H1 (cell line): Measurements from ENCODE around the gene POU2AF3. TPM values are rescaled to one million over a fixed set of nuclear protein-coding genes. Genes with fewer than 3 reads are reported as not detected.

Source experiments
- CTCF ChIA-PET: fragments of 300-600 bp; sonication (Branson Sonifier 250); formaldehyde crosslinking; loops from one replicate; lab custom pipeline; 2021; ENCODE audit not compliant: partially characterized antibody; lab: Charles Lee
- POLR2A ChIA-PET: fragments of 300-600 bp; sonication (Branson Sonifier 250); formaldehyde crosslinking; loops from one replicate; lab custom pipeline; 2021; ENCODE audit warnings: inconsistent platforms; ENCODE audit not compliant: partially characterized antibody; lab: Charles Lee
- DNase-seq, 2 experiments: peaks; one replicate each; pipeline versions ENCODE4 v3.0.0 to v3.0.0-alpha.2; 2010 to 2022; ENCODE audit warnings: low spot score in 2 of 2, low read depth in 1 of 2, mixed read lengths in 1 of 2
- FAIRE-seq: peaks from 2 replicates; lab custom pipeline; 2011; peaks lifted over from hg19 to GRCh38; lab: Jason Lieb, UNC
- H2AFZ ChIP-seq: 2 replicates; pipeline ENCODE4 v1.8.1; 2012; ENCODE audit warnings: low read length, inconsistent platforms
- H2AK5ac ChIP-seq: 2 replicates; pipeline ENCODE4 v1.6.1; 2013; ENCODE audit warnings: low read depth, low read length
- H2BK120ac ChIP-seq: replicated peaks from 2 replicates; pipeline ENCODE3; 2013; ENCODE audit warnings: low read depth, low read length, inconsistent platforms
- H2BK12ac ChIP-seq: 2 replicates; pipeline ENCODE4 v1.6.1; 2013; ENCODE audit warnings: low read depth, low read length
- H2BK15ac ChIP-seq: 2 replicates; pipeline ENCODE4 v1.6.1; 2013; ENCODE audit warnings: low read length
- H2BK20ac ChIP-seq: 2 replicates; pipeline ENCODE4 v1.6.1; 2013; ENCODE audit warnings: low read length
- H2BK5ac ChIP-seq: 2 replicates; pipeline ENCODE4 v1.6.1; 2013; ENCODE audit warnings: low read depth, low read length
- H3K14ac ChIP-seq: 2 replicates; pipeline ENCODE4 v1.6.1; 2013; ENCODE audit warnings: inconsistent platforms; ENCODE audit not compliant: insufficient read length
- H3K18ac ChIP-seq: 2 replicates; pipeline ENCODE4 v1.6.1; 2013; ENCODE audit warnings: low read length; ENCODE audit errors: extremely low read depth
- H3K23ac ChIP-seq: 2 replicates; pipeline ENCODE4 v1.6.1; 2013; ENCODE audit warnings: inconsistent platforms; ENCODE audit not compliant: insufficient read length
- H3K23me2 ChIP-seq: 2 replicates; pipeline ENCODE4 v1.6.1; 2013; ENCODE audit warnings: low read depth, low read length
- H3K27ac ChIP-seq: 2 replicates; pipeline ENCODE4 v1.6.1; 2011; ENCODE audit warnings: low read depth, low read length, inconsistent platforms
- H3K27me3 ChIP-seq, 4 experiments: replicated peaks in 1 of 4; 1 replicate in 1 of 4; 2 replicates in 3 of 4; pipeline versions ENCODE4 v1.6.1 to v1.8.1; 2011 to 2013; ENCODE audit warnings: low read length in 3 of 4, mild to moderate bottlenecking in 3 of 4, inconsistent platforms in 2 of 4, mixed read lengths in 2 of 4, moderate library complexity in 1 of 4; ENCODE audit not compliant: control insufficient read depth in 3 of 4, insufficient read depth in 3 of 4; ENCODE audit errors: extremely low read depth in 1 of 4
- H3K36me3 ChIP-seq, 4 experiments: 2 replicates each; pipeline versions ENCODE4 v1.6.1 to v1.8.1; 2011 to 2013; ENCODE audit warnings: mild to moderate bottlenecking in 4 of 4, low read length in 3 of 4, moderate library complexity in 2 of 4, control low read depth in 1 of 4, inconsistent platforms in 1 of 4; ENCODE audit not compliant: insufficient read depth in 4 of 4, control insufficient read depth in 2 of 4
- H3K4ac ChIP-seq: replicated peaks from 2 replicates; pipeline ENCODE3; 2013; ENCODE audit warnings: low read length, low read depth, mixed read lengths, inconsistent platforms; ENCODE audit not compliant: insufficient read length
- H3K4me1 ChIP-seq, 4 experiments: replicated peaks in 1 of 4; 1 replicate in 1 of 4; 2 replicates in 3 of 4; pipeline versions ENCODE4 v1.6.1 to v1.8.1; 2011 to 2013; ENCODE audit warnings: low read length in 3 of 4, inconsistent platforms in 2 of 4, mixed read lengths in 1 of 4; ENCODE audit not compliant: insufficient read depth in 4 of 4, control insufficient read depth in 3 of 4
- H3K4me2 ChIP-seq, 2 experiments: 2 replicates each; pipeline versions ENCODE4 v1.6.1 to v1.8.1; 2011 to 2013; ENCODE audit warnings: low read depth in 2 of 2, low read length in 2 of 2, control low read depth in 1 of 2, inconsistent platforms in 1 of 2, mild to moderate bottlenecking in 1 of 2; ENCODE audit not compliant: insufficient read depth in 1 of 2
- H3K4me3 ChIP-seq, 4 experiments: fragments of 200-600, 300-600 bp in 1 of 4; sonication (generic), shearing (Covaris generic), sonication (Bioruptor Twin) in 1 of 4; 2 replicates each; pipeline versions ENCODE4 v1.5.1 to v1.8.1; 2011 to 2016; ENCODE audit warnings: low read length in 4 of 4, low read depth in 3 of 4, control low read depth in 2 of 4, inconsistent platforms in 2 of 4, mild to moderate bottlenecking in 2 of 4, mixed read lengths in 1 of 4, moderate library complexity in 1 of 4; ENCODE audit not compliant: insufficient read depth in 2 of 4; ENCODE audit errors: extremely low read depth in 1 of 4
- H3K56ac ChIP-seq: replicated peaks from 2 replicates; pipeline ENCODE3; 2013; ENCODE audit warnings: low read depth, mild to moderate bottlenecking, mixed read lengths, low read length, inconsistent platforms; ENCODE audit not compliant: insufficient read length
- H3K79me1 ChIP-seq: 2 replicates; pipeline ENCODE4 v1.6.1; 2013; ENCODE audit warnings: low read depth, low read length, control low read depth
- H3K79me2 ChIP-seq, 2 experiments: 2 replicates each; pipeline versions ENCODE4 v1.6.1 to v1.8.1; 2012 to 2013; ENCODE audit warnings: low read length in 2 of 2, mild to moderate bottlenecking in 2 of 2, inconsistent platforms in 1 of 2; ENCODE audit not compliant: insufficient read depth in 2 of 2, control insufficient read depth in 1 of 2
- H3K9ac ChIP-seq, 4 experiments: replicated peaks in 1 of 4; 1 replicate in 1 of 4; 2 replicates in 3 of 4; pipeline versions ENCODE4 v1.6.1 to v1.8.1; 2011 to 2013; ENCODE audit warnings: low read depth in 3 of 4, low read length in 3 of 4, control low read depth in 2 of 4, mild to moderate bottlenecking in 2 of 4, moderate library complexity in 2 of 4, inconsistent platforms in 1 of 4; ENCODE audit errors: extremely low read depth in 1 of 4
- H3K9me3 ChIP-seq, 2 experiments: 2 replicates each; pipeline versions ENCODE4 v1.6.1 to v1.8.1; 2012 to 2013; ENCODE audit warnings: mild to moderate bottlenecking in 2 of 2, moderate library complexity in 2 of 2, control low read depth in 1 of 2, inconsistent platforms in 1 of 2, low read depth in 1 of 2, low read length in 1 of 2, mixed read lengths in 1 of 2; ENCODE audit not compliant: insufficient read depth in 2 of 2
- H4K20me1 ChIP-seq, 2 experiments: replicated peaks in 1 of 2; 2 replicates each; pipeline versions ENCODE3 to v1.8.1; 2011 to 2013; ENCODE audit warnings: inconsistent platforms in 2 of 2, low read length in 2 of 2, mild to moderate bottlenecking in 1 of 2; ENCODE audit not compliant: insufficient read depth in 2 of 2, control insufficient read depth in 1 of 2
- H4K5ac ChIP-seq: 2 replicates; pipeline ENCODE4 v1.6.1; 2013; ENCODE audit warnings: low read length, low read depth, mixed read lengths, inconsistent platforms; ENCODE audit not compliant: insufficient read length
- H4K8ac ChIP-seq: 2 replicates; pipeline ENCODE4 v1.8.0; 2013; ENCODE audit warnings: mild to moderate bottlenecking, moderate library complexity, low read length, inconsistent platforms; ENCODE audit not compliant: insufficient read depth; ENCODE audit errors: extremely low read depth
- H4K91ac ChIP-seq: replicated peaks from 2 replicates; pipeline ENCODE3; 2013; ENCODE audit warnings: low read length, mixed read lengths, inconsistent platforms; ENCODE audit not compliant: insufficient read length
- CEBPB ChIP-seq: IDR thresholded peaks from 2 replicates; pipeline ENCODE4 v1.6.1; 2012; ENCODE audit warnings: low read depth, low read length
- EGR1 ChIP-seq: IDR thresholded peaks from 2 replicates; pipeline ENCODE4 v1.6.1; 2011; ENCODE audit warnings: low read depth, low read length, borderline replicate concordance
- EZH2 ChIP-seq: fragments of 200-600 bp; sonication (generic); IDR thresholded peaks from 2 replicates; pipeline ENCODE4 v1.7.1; 2012; ENCODE audit warnings: low read depth, mild to moderate bottlenecking, moderate library complexity, low read length, inconsistent platforms; ENCODE audit not compliant: severe bottlenecking
- POLR2AphosphoS5 ChIP-seq: IDR thresholded peaks from 2 replicates; pipeline ENCODE4 v1.6.1; 2011; ENCODE audit warnings: low read depth, low read length
- SAP30 ChIP-seq: fragments of 300-600 bp; sonication (generic); IDR thresholded peaks from 2 replicates; pipeline ENCODE4 v1.7.1; 2012; ENCODE audit warnings: low read length, moderate library complexity, mild to moderate bottlenecking, inconsistent platforms; ENCODE audit not compliant: insufficient read depth, insufficient replicate concordance
- WGBS, 2 experiments: shearing (Covaris generic) in 1 of 2; methylation state at CpG; one replicate each; pipeline versions ENCODE4 v1.1.6 to v1.1.7; 2013 to 2015; ENCODE audit warnings: low lambda C conversion rate in 2 of 2, mixed read lengths in 2 of 2, inconsistent platforms in 1 of 2, low coverage in 1 of 2, missing lambda C conversion rate in 1 of 2; ENCODE audit not compliant: insufficient replicate concordance in 2 of 2, insufficient coverage in 1 of 2, insufficient read length in 1 of 2; ENCODE audit errors: extremely low coverage in 1 of 2, missing lambda C conversion rate in 1 of 2; 5-methylcytosine and 5-hydroxymethylcytosine counted together
- polyA plus RNA-seq, 7 experiments: library from polyadenylated mRNA; depleted of rRNA in 3 of 7; stranded (reverse) in 5 of 7; unstranded in 2 of 7; fragments of >200 nt in 5 of 7; fragments of 200-250 nt in 2 of 7; gene quantifications; 1 replicate in 5 of 7; 2 replicates in 1 of 7; 4 replicates in 1 of 7; pipeline versions ENCODE4 v1.2.1 to v1.2.3, GENCODE V29; 2011 to 2013; ENCODE audit warnings: missing spikeins in 2 of 7, mixed read lengths in 2 of 7
- total RNA-seq: library from RNA; stranded (reverse); fragmentation: NEBNext Ultra II Directional; extraction: Animal tissue kit (Norgen Biotek cat#: 25700); gene quantifications from 2 replicates; pipeline ENCODE4 v1.2.1, GENCODE V29; 2021
- TF ChIP-seq, protein P1 (sequence below): IDR thresholded peaks from 2 replicates; pipeline ENCODE4 v1.6.1; 2012; ENCODE audit warnings: inconsistent platforms

Gene POU2AF3
- total and polyA plus RNA-seq, 2 of the 8 experiments (the other 6 are each of a cell fraction or from before 2014, with no cell fraction given): 1.2 to 5.7 TPM

DNA sequence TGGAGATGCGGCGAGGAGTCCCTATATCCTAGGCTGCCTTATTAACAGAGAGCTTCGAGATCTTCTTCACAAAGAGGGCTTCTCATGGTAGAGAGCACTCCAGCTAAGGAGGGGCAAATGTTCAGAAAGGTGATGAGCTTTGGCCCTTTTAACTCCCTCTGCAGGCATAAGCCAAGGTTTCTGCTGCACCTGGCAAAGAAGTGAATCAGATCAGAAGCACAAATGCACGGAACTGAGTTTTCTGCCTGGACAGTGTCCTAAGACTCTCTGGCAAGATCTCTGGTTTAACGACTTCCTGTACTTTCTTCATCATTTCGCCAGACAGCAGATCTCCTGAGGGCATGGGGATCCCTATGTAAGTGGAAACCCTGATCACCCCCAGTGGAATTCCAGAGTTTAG lies 37.2 kb downstream of the POU2AF3 start:
- no peak overlapping the region for H2BK20ac ChIP-seq
- no peaks in the 10 kb centered on the region for H3K27me3 ChIP-seq
- H3K79me1 ChIP-seq: no peaks in the 10 kb centered on the region
- peaks cover 0 to 4% (median 1%) of the 10 kb centered on the region in 4 experiments; a peak in 2 of 7 replicates for H3K4me1 ChIP-seq
- H3K79me2 ChIP-seq: no peaks in the 10 kb centered on the region
- no peak overlapping the region for H2AK5ac ChIP-seq
- CTCF ChIA-PET: interaction anchor here (1.3 kb wide), 1 partner anchor 93 kb away, joined by 3 read pairs; no protein-coding TSS in a partner anchor
- 85% methylated on average over 6 of the region's 6 CpGs; no CpG with 5 or more reads in 1 of the 2 experiments for WGBS, 2 experiments
- POLR2A ChIA-PET: no interaction called here
- H4K20me1 ChIP-seq: no peaks in the 10 kb centered on the region
- H2BK5ac ChIP-seq: no peak overlapping the region
- no peak overlapping the region for H3K9ac ChIP-seq
- no peak overlapping the region for H3K18ac ChIP-seq
- no peak overlapping the region for H3K4me2 ChIP-seq
- no peak overlapping the region for H2BK15ac ChIP-seq
- H4K91ac ChIP-seq: no peak overlapping the region
- H2AFZ ChIP-seq: 0 out of 2 replicates have a peak overlapping the region, but pooled peaks have one; percentile 29
- H3K9me3 ChIP-seq: no peaks in the 10 kb centered on the region
- H3K23ac ChIP-seq: no peak overlapping the region
- H2BK120ac ChIP-seq: no peak overlapping the region
- FAIRE-seq (no peak), DNase-seq (no peak)
- H3K36me3 ChIP-seq: no peaks in the 10 kb centered on the region
- H3K27ac ChIP-seq: no peak overlapping the region
- no peak overlapping the region for H3K14ac ChIP-seq
- H2BK12ac ChIP-seq: no peak overlapping the region
- no peaks in the 10 kb centered on the region for H3K23me2 ChIP-seq
- H4K8ac ChIP-seq: no peak overlapping the region
- no peak overlapping the region for H4K5ac ChIP-seq
- no peak overlapping the region for H3K56ac ChIP-seq
- H3K4me3 ChIP-seq: no peak overlapping the region
- H3K4ac ChIP-seq: no peak overlapping the region
- TF ChIP-seq EGR1 (no peak), CEBPB (no peak), POLR2AphosphoS5 (no peak), EZH2 (no peak), SAP30 (no peak)
- TF ChIP-seq, protein P1, sequence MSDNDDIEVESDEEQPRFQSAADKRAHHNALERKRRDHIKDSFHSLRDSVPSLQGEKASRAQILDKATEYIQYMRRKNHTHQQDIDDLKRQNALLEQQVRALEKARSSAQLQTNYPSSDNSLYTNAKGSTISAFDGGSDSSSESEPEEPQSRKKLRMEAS: no peak
